ENCODE results near the gene FARS2.

Gene FARS2

DNA sequence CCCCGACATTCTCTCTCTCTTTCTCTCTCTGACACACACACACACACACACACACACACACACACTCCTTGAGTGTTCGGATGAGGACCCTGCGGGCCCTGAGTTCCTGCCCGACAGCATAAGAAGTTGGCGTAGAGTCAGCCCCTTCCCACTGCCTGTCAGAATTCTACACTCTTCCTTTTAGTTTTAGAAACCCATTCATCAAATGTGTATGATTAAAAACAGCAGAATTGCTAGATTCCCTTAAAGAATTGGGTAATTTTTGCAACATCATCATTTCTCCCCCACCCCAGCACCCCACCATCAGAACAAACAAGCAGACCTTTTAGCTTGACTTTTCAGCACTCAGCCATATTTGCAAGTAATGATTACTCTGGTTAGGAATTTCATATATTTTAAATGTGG is 322.8 kb downstream of the FARS2 start:
- H3K9me3 Mint-ChIP-seq: no peaks in the 10 kb centered on the region
- no peak for ATAC-seq
- no peak overlapping the region for H3K27ac Mint-ChIP-seq
- peaks cover 23% of the 10 kb centered on the region for H3K36me3 Mint-ChIP-seq
- H3K4me1 Mint-ChIP-seq: peaks cover 7% of the 10 kb centered on the region
- no peak overlapping the region for H3K4me3 Mint-ChIP-seq
- H3K27me3 Mint-ChIP-seq: no peaks in the 10 kb centered on the region

DNA sequence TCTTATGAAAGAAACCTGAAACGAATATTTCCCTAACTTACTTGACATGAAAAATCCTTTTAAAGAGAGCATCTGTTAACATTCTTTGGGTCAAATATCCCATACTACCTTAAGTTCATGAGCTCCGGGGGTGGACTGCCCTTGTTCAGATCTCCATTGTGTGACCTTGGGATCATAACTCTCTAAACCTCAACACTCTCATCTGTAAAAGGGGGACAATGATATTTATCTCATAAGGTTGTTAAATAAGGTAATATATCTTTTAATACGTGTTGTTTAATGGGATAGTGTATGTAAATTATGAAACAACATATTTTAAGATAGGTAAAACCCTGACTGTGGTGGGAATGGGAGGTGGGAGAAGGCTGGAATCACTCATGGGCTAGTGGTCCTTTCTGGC is 326.3 kb downstream of the FARS2 start:
- Mint-ChIP-seq H3K9me3 (no peaks in the 10 kb centered on the region), H3K27ac (no peak overlapping the region), H3K27me3 (no peaks in the 10 kb centered on the region), H3K36me3 (peaks cover 20% of the 10 kb centered on the region), H3K4me3 (no peak overlapping the region), H3K4me1 (no peaks in the 10 kb centered on the region)
- ATAC-seq: no peak

DNA sequence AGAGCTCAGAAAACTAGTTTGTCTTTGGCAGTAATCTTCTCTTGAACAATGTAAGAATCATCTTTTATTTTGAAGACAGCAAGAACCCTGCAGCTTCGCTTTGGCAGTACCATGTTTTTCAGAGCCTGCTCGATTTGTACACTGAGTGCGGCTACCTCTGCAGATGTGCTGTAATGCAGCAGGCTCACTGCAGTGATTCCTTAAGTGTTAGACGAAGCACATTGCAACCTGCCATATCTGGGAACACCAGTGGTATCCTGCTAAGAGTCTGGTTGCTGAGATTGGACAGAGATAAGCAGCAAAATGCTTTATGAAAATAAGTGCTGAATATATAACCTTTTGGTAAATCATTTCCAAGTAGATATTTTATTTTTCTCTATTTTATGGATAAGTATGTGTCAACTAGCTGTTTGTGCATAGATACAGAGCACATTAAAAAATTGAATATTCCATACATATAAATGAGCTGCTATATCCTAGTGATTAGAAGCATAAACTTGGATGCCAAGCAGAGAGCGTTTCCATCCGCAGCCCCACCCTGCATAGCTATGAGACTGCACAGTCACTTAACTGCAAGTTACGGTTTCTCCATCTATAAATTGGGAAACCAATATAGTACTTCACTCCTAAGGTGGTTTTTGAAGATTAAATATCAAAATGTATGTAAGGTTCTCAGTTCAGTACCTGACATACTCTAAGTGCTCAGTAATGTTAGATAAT is 328.3 kb downstream of the FARS2 start:
- Mint-ChIP-seq H3K27ac (no peak overlapping the region), H3K9me3 (no peaks in the 10 kb centered on the region), H3K27me3 (no peaks in the 10 kb centered on the region), H3K36me3 (peaks cover 31% of the 10 kb centered on the region), H3K4me3 (no peak overlapping the region), H3K4me1 (no peaks in the 10 kb centered on the region)
- no peak for ATAC-seq

DNA sequence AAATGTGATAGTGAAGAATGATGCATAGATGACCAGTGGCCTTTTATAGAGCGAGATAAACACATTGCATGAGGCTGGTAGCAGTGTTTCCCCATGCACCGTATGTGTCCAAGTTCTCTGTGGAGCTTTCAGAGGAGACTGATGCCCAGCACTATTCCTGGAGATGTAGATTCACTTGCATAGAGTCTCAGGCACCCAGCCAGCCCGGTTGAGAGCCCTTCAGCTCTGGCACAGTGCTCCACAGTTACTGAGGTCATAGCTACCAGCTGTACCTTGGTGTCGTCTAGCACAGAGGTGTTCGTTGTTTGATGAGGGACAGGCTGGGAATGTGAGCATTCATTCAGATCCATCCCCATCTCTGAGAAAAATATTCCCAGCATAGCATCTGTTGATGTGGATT is 328.9 kb downstream of the FARS2 start:
- Mint-ChIP-seq H3K4me3 (no peak overlapping the region), H3K4me1 (no peaks in the 10 kb centered on the region), H3K9me3 (no peaks in the 10 kb centered on the region), H3K27me3 (no peaks in the 10 kb centered on the region), H3K27ac (no peak overlapping the region), H3K36me3 (peaks cover 31% of the 10 kb centered on the region)
- no peak for ATAC-seq

DNA sequence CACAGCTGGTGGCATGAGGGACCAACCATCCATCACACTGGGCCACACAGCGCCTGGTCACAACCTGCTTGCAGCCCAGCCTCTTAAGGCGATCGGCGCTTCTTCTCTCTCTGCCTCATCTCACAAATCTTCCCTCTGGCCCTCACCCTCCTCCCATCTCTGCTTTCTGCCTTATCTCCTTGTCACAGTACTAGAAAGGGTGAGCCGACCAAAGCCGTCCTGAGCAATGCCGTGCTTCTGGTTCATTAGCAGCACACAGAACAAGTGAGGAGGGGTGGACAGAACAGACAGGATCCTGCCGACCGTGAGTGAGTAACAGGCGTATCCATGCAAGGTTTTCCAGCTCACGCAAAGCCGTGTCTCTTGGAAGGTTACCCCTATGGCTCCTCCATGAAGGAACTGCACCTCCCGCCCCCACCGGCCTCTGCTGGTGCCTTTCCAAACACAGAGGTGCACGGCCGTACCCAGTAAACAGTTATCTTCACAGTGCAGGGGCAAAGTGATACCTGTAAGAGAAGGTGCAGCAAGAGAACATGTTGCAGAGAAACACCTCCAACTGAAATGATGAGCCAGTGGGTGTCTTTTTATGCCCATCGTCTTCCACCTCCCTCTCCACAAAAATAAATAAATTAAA is 331.7 kb downstream of the FARS2 start:
- H3K36me3 Mint-ChIP-seq: peaks cover 17% of the 10 kb centered on the region
- H3K4me1 Mint-ChIP-seq: no peaks in the 10 kb centered on the region
- no peak overlapping the region for H3K4me3 Mint-ChIP-seq
- H3K27me3 Mint-ChIP-seq: no peaks in the 10 kb centered on the region
- H3K9me3 Mint-ChIP-seq: no peaks in the 10 kb centered on the region
- ATAC-seq: no peak
- no peak overlapping the region for H3K27ac Mint-ChIP-seq

DNA sequence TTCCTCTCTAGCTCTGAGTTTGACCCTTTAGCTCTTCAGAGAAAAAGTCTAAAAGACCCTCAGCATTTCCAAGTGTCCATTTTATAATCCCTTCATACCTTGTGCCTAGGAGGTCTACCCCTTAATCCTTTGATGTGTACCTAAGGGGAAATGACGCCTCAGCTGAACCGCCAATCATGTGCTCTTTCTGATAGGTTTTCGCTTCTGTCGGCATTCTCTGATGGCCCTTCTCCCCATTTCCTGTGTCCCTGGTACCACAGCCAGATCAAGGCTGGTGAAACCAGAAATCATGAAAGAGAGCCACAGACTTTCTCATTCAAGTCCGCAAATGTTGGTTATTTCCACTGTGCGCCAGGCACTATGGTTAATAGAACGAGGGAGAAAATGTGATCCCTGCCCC is 333.9 kb downstream of the FARS2 start:
- H3K4me1 Mint-ChIP-seq: no peaks in the 10 kb centered on the region
- no peak for ATAC-seq
- peaks cover 17% of the 10 kb centered on the region for H3K36me3 Mint-ChIP-seq
- H3K9me3 Mint-ChIP-seq: no peaks in the 10 kb centered on the region
- no peak overlapping the region for H3K27ac Mint-ChIP-seq
- H3K27me3 Mint-ChIP-seq: no peaks in the 10 kb centered on the region
- no peak overlapping the region for H3K4me3 Mint-ChIP-seq

DNA sequence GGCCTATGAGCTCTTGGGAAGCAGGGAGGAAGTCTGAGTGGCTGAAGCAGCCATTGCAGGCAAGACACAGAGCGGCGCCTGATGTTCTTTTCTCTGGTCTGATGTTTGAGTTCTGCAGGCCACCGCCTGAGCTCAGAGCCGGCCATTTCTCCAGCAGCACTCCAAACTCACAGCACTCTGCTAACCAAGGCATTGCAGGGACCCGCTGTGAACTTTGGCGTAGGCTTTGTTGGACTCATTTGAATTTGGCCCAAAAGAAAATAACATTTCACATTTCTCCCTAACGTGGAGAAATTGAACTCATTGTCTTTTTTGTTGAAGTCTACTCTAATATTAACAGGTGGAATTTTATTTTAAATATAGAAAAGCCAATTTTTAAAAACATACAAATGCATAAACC is 336.1 kb downstream of the FARS2 start:
- ATAC-seq: no peak
- Mint-ChIP-seq H3K9me3 (no peaks in the 10 kb centered on the region), H3K4me1 (no peaks in the 10 kb centered on the region), H3K27me3 (no peaks in the 10 kb centered on the region), H3K27ac (no peak overlapping the region), H3K4me3 (no peak overlapping the region), H3K36me3 (peaks cover 13% of the 10 kb centered on the region)

DNA sequence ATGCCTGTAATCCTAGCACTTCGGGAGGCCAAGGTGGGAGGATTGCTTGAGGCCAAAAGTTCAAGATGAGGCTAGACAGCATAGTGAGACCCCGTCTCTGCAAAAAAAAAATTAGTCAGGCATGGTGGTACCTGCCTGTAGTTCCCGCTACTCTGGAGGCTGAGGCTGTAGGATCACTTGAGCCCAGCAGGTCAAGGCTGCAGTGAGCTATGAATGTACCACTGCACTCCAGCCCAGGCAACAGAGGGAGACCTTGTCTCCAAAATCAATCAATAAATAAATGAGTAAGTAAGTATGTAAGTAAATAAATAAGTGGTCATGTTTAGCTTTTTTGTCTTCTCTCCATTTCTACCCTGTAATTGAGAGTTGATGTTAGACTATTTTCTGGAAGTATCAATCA is 336.8 kb downstream of the FARS2 start:
- peaks cover 6% of the 10 kb centered on the region for H3K36me3 Mint-ChIP-seq
- no peaks in the 10 kb centered on the region for H3K27me3 Mint-ChIP-seq
- no peaks in the 10 kb centered on the region for H3K4me1 Mint-ChIP-seq
- H3K4me3 Mint-ChIP-seq: no peak overlapping the region
- no peak overlapping the region for H3K27ac Mint-ChIP-seq
- no peaks in the 10 kb centered on the region for H3K9me3 Mint-ChIP-seq
- no peak for ATAC-seq

DNA sequence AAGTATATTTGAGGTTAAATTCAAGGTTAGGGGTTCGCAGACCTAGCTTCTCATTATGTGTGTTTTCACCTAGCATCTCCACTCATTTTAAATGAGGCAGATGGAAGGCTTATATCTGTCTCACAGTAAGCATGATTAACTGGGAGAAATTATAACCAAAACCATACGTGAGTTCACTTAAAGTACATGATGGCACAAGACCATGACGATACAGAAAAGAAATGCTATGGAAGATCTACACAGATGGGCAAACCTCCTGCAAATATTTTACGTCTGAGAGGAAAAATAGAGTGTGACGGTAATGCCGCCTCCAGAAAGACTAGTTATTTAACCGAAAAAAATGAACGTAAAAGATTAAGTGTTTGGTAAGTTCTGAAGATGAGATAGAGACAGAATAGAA is 337.8 kb downstream of the FARS2 start:
- ATAC-seq: no peak
- H3K27ac Mint-ChIP-seq: no peak overlapping the region

DNA sequence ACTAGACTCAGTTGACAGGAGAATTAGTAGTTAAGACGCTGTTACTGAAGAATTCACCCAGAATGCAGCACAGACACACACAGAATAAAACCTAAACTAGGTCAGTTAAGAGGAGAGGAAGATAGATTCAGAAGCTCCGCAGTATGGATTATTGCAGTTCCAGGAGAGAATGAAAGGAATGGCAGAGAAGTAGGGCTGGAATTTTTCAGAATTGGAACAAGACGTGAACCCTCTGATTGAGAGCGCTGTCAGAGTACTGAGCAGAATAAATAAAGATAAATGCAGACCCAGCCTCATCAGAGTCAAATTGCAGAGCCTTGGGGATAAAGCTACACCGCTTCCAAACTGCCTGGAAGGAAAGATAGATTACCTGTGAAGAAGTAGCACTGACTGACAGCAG is 344.6 kb downstream of the FARS2 start:
- Mint-ChIP-seq H3K27me3 (no peaks in the 10 kb centered on the region), H3K9me3 (peaks cover 3% of the 10 kb centered on the region), H3K27ac (no peak overlapping the region), H3K4me1 (no peaks in the 10 kb centered on the region), H3K36me3 (peaks cover 11% of the 10 kb centered on the region), H3K4me3 (no peak overlapping the region)
- no peak for ATAC-seq

More for the DNA sequence above, 337.8 kb downstream of the FARS2 start:
- Mint-ChIP-seq H3K36me3 (no peaks in the 10 kb centered on the region), H3K9me3 (no peaks in the 10 kb centered on the region), H3K4me1 (no peaks in the 10 kb centered on the region), H3K27me3 (no peaks in the 10 kb centered on the region), H3K4me3 (no peak overlapping the region)

DNA sequence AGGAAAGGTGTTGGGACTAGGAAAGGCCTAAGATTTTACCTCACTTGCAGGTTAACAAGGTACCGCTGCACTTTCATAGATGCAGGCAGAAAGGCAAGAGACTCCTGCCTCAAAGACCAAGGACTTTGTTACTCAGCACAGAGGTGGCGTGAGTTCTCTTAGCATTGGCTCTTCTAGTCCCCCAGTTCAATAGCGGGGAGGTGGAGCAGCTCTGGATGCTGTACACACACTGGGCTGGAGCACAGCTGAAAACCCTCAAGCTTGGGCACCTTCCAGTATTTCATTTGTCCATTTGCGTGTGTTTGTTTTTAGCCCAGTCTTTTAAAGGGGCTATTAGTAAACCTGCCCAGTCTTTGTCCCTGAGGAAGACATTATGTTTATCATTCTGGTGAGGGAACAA is 345.2 kb downstream of the FARS2 start:
- H3K4me1 Mint-ChIP-seq: no peaks in the 10 kb centered on the region
- peaks cover 3% of the 10 kb centered on the region for H3K9me3 Mint-ChIP-seq
- no peak for ATAC-seq
- no peaks in the 10 kb centered on the region for H3K27me3 Mint-ChIP-seq
- H3K27ac Mint-ChIP-seq: no peak overlapping the region
- no peak overlapping the region for H3K4me3 Mint-ChIP-seq
- H3K36me3 Mint-ChIP-seq: peaks cover 11% of the 10 kb centered on the region

DNA sequence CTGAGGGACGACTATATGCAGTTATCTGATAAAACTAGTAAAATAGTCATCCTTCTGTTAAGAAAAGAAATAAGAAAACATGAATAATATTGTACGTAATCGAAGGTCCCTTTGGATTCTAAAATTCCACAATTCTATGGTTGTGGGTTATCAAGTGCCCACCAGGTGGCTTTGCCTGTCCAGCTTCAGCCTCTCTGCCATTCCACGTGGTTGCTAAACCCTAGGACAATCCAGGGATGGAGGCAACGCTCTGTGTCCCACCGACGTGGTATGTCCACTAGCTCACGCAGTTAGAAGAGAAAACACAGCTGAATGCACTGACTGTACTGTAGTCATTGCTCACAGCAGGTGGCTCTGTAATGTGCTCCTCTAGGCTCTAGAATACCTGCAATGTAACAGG is 349.3 kb downstream of the FARS2 start:
- Mint-ChIP-seq H3K27ac (no peak overlapping the region), H3K9me3 (peaks cover 7% of the 10 kb centered on the region), H3K36me3 (peaks cover 38% of the 10 kb centered on the region), H3K4me3 (no peak overlapping the region), H3K4me1 (peaks cover 6% of the 10 kb centered on the region), H3K27me3 (no peaks in the 10 kb centered on the region)
- ATAC-seq: no peak

DNA sequence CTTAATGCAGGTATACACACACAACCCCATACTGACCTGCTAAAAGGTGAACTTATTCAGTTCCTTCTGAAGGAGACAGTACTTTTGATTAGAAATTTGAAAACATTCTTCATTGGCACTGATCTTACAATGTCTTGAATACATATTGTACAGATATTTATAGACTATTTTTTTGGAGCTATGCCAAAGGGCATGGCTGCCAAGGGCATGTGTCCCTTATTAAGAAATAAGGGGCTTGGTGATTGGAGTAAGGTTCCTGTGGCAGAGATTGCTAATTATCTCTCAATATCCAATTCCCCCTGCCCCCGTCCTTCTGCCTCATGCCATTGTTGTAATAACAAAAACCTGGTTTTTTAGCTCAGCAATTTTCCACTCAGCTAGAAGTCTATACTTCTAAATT is 355.9 kb downstream of the FARS2 start:
- Mint-ChIP-seq H3K27me3 (no peaks in the 10 kb centered on the region), H3K4me3 (no peak overlapping the region), H3K9me3 (peaks cover 4% of the 10 kb centered on the region), H3K4me1 (peaks cover 28% of the 10 kb centered on the region), H3K27ac (no peak overlapping the region), H3K36me3 (peaks cover 59% of the 10 kb centered on the region)
- ATAC-seq: no peak

DNA sequence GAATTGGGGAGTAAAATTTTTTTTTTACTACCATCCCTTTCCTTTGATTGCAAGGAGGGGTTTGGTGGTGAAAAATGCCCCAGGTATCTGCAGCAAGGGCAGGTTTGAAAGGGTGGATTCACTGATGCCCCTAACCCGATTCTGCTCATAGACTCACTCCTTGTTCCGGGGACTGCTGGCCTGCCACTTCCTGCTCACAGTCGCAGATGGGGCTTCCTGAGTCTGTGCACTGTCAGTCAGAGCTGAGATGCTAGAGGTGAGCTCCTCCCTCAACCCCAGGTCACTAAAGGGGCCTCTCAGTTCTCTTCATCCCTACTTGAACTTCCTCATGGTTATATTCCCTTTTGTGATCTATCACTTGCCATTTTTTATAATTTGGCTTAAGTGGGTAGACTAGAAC is 357.9 kb downstream of the FARS2 start:
- Mint-ChIP-seq H3K4me3 (no peak overlapping the region), H3K9me3 (peaks cover 4% of the 10 kb centered on the region), H3K27ac (peak overlapping the region; percentile 60), H3K27me3 (no peaks in the 10 kb centered on the region), H3K4me1 (peaks cover 21% of the 10 kb centered on the region), H3K36me3 (peaks cover 51% of the 10 kb centered on the region)
- peak; percentile 81 for ATAC-seq

DNA sequence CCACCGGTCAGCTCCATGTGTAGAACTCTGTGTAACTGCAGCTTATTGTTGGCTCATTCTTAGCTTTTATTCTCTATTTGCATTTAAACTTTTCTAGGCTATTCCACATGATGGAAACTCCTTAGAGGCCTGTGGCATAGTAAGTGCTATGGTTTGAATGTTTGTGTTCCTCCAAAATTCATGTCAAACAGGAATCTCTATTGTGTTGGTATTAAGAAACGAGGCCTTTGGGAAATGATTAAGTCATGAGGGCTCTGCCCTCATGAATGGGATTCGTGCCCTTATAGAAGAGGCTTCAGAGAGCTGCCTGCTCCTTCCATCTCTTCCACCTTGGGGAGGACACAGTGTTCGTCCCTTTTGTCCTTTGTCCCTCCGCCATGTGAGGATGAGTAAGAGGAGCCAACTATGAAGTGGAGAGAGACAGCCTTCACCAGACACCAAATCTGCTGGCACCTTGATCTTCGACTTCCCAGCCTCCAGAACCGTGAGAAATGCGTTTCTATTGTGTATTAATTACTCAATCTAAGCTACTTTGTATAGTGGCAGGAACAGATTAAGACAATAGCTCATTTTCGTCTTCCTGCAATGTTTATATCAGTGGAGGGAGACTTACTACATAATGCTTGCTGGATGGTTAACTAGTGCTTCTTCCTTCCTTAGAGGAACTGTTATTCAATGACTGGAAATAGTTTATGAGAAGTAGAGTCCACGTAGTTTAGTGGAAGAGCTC is 361.1 kb downstream of the FARS2 start:
- no peaks in the 10 kb centered on the region for H3K27me3 Mint-ChIP-seq
- peaks cover 25% of the 10 kb centered on the region for H3K36me3 Mint-ChIP-seq
- no peak overlapping the region for H3K27ac Mint-ChIP-seq
- no peak overlapping the region for H3K4me3 Mint-ChIP-seq
- no peaks in the 10 kb centered on the region for H3K9me3 Mint-ChIP-seq
- H3K4me1 Mint-ChIP-seq: peaks cover 41% of the 10 kb centered on the region
- no peak for ATAC-seq

DNA sequence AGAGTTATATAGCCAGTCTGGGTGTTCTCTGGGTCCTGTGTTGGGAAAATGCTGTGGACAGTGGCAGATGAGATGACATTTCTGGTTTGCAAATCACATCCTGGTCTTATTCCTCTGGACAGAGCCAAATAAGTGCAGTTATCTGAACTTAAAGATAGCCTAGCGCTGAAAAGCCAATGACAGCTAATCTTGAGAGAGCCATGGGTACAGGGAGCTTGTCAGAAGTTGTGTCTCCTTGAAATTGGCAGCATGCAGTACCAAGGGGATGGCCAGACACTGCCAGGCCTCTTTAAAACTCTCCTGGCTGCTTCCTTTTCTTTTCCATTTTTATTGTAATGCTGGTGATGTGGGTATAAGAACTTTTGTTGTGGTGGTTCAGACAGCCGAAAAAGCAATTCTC is 362.5 kb downstream of the FARS2 start:
- H3K27me3 Mint-ChIP-seq: no peaks in the 10 kb centered on the region
- H3K4me3 Mint-ChIP-seq: no peak overlapping the region
- peaks cover 43% of the 10 kb centered on the region for H3K4me1 Mint-ChIP-seq
- peak overlapping the region; percentile 33 for H3K27ac Mint-ChIP-seq
- ATAC-seq: no peak
- H3K9me3 Mint-ChIP-seq: no peaks in the 10 kb centered on the region
- H3K36me3 Mint-ChIP-seq: peaks cover 30% of the 10 kb centered on the region
